Parathyroid adenoma (tissue), 2 donors: ENCODE data around the gene CORO7.
A peak's percentile ranks its signal among the peaks of the same experiment; 100 is the strongest.

Experiments used
- H2AFZ ChIP-seq: fragments of 300-600 bp; sonication (generic); one replicate; pipeline ENCODE4 v1.7.0; 2017; ENCODE audit warnings: antibody characterized with exemption, mild to moderate bottlenecking
- H3K27ac ChIP-seq: fragments of 300-600 bp; sonication (generic); one replicate; pipeline ENCODE4 v1.7.0; 2017
- H3K27me3 ChIP-seq: fragments of 300-600 bp; sonication (generic); one replicate; pipeline ENCODE4 v1.7.0; 2017; ENCODE audit warnings: low read length; ENCODE audit not compliant: control insufficient read depth, insufficient read depth
- H3K36me3 ChIP-seq: fragments of 300-600 bp; sonication (generic); one replicate; pipeline ENCODE4 v1.7.0; 2017; ENCODE audit warnings: low read length; ENCODE audit not compliant: control insufficient read depth, insufficient read depth
- H3K4me1 ChIP-seq: fragments of 300-600 bp; sonication (generic); one replicate; pipeline ENCODE4 v1.7.0; 2017; ENCODE audit warnings: control low read depth
- H3K4me2 ChIP-seq: fragments of 300-600 bp; sonication (generic); one replicate; pipeline ENCODE4 v1.7.0; 2017; ENCODE audit warnings: low read length
- H3K4me3 ChIP-seq: fragments of 300-600 bp; sonication (generic); one replicate; pipeline ENCODE4 v1.7.0; 2017; ENCODE audit warnings: low read depth, low read length
- H3K79me2 ChIP-seq: fragments of 300-600 bp; sonication (generic); one replicate; pipeline ENCODE4 v1.7.0; 2017; ENCODE audit warnings: control low read depth
- H3K9ac ChIP-seq: fragments of 300-600 bp; sonication (generic); one replicate; pipeline ENCODE4 v1.7.0; 2017; ENCODE audit warnings: mild to moderate bottlenecking
- H3K9me3 ChIP-seq: fragments of 300-600 bp; sonication (generic); one replicate; pipeline ENCODE4 v1.7.0; 2017; ENCODE audit warnings: low read length; ENCODE audit not compliant: control insufficient read depth
- CTCF ChIP-seq: fragments of 300-600 bp; sonication (generic); IDR thresholded peaks from one replicate; pipeline ENCODE4 v1.7.0; 2017; ENCODE audit warnings: antibody characterized with exemption, mild to moderate bottlenecking
- donor health status: primary hyperparathyroidism.

CORO7 gene

GRCh38 chr16:4322121-4323052 is 94.0 kb downstream of the CORO7 start:
- Histone ChIP-seq H3K79me2 (peaks cover 85% of the 10 kb centered on the region), H3K9me3 (no peaks in the 10 kb centered on the region), H2AFZ (no peak overlapping the region), H3K4me1 (peaks cover 46% of the 10 kb centered on the region), H3K36me3 (no peaks in the 10 kb centered on the region), H3K4me3 (no peak overlapping the region), H3K9ac (no peak overlapping the region), H3K27me3 (no peaks in the 10 kb centered on the region), H3K27ac (peak overlapping the region; percentile 91), H3K4me2 (no peak overlapping the region)
- TF ChIP-seq CTCF = no peak

- Histone ChIP-seq H3K79me2 (peaks cover 83% of the 10 kb centered on the region), H3K27ac (no peak overlapping the region), H3K27me3 (no peaks in the 10 kb centered on the region), H2AFZ (no peak overlapping the region), H3K4me3 (no peak overlapping the region), H3K9ac (no peak overlapping the region), H3K36me3 (no peaks in the 10 kb centered on the region), H3K4me1 (peaks cover 46% of the 10 kb centered on the region), H3K9me3 (no peaks in the 10 kb centered on the region), H3K4me2 (no peak overlapping the region)
- TF ChIP-seq CTCF = no peak
Observed at GRCh38 chr16:4321286-4322120, 94.9 kb downstream of the CORO7 start.

GRCh38 chr16:4320571-4321137 is 95.7 kb downstream of the CORO7 start:
- Histone ChIP-seq H3K4me3 (no peak overlapping the region), H3K27ac (no peak overlapping the region), H3K4me1 (peaks cover 46% of the 10 kb centered on the region), H3K9me3 (no peaks in the 10 kb centered on the region), H3K79me2 (peaks cover 75% of the 10 kb centered on the region), H3K27me3 (no peaks in the 10 kb centered on the region), H3K9ac (no peak overlapping the region), H3K4me2 (no peak overlapping the region), H3K36me3 (no peaks in the 10 kb centered on the region), H2AFZ (no peak overlapping the region)
- TF ChIP-seq CTCF = no peak

- H3K4me1 ChIP-seq = peaks cover 45% of the 10 kb centered on the region
- H3K9me3 ChIP-seq = no peaks in the 10 kb centered on the region
- H2AFZ ChIP-seq = no peak overlapping the region
- H3K79me2 ChIP-seq = peaks cover 66% of the 10 kb centered on the region
- no peak overlapping the region for H3K4me3 ChIP-seq
- no peak overlapping the region for H3K4me2 ChIP-seq
- H3K36me3 ChIP-seq = no peaks in the 10 kb centered on the region
- no peaks in the 10 kb centered on the region for H3K27me3 ChIP-seq
- peak overlapping the region; percentile 4 for H3K27ac ChIP-seq
- H3K9ac ChIP-seq = no peak overlapping the region
- TF ChIP-seq CTCF = no peak
Observed at GRCh38 chr16:4319454-4320421, 96.7 kb downstream of the CORO7 start.
